ENCODE data around the gene MICAL1.

The MICAL1 gene

GRCh38 chr6:109436041-109436440, 19.5 kb downstream of the MICAL1 start:
- DNase-seq (ENCODE audit: low read depth, low spot score) = no peak

DNA sequence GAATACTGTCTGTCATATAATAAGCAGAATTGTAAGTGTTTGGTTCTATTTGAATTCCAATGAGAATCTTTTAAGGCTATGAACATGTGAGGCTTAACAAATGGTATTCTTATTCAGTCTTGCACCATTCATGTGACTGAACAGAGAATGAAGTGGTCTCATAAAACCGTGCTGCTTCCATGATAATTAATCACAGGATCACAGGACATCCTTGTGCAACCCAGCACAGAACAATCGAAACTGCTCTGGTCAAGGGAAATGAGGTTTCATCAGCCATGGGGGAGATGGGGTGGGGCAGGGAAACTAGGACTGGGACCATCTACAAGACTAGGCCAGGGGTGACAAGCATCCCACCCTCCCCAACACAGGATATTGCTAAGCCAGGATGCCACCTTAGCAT, 21.1 kb downstream of the MICAL1 start:
- no peak for DNase-seq (ENCODE audit: low read depth, low spot score)

DNA sequence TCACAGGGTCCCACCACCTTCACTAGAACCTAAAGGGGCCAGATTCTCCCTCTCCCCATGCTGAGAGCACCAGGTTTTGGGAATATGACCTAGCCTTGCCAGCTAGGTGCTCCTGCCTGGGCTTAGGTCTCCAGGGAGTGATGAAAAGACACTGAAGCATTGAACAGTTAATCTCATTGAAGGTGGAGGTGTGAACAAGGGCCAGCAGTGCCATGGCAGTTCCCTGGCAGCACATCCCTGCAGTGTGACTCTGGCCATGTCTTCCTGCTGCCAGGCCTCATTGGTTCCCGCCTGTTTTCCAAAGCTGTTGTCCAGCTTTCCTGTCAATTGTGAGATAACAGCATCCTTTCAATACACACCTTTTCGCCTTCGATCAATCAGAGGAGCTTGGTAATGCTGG, 26.1 kb downstream of the MICAL1 start:
- DNase-seq (ENCODE audit: low read depth, low spot score) = no peak

GRCh38 chr6:109428889-109429477, 26.6 kb downstream of the MICAL1 start:
- DNase-seq (ENCODE audit: low read depth, low spot score) = no peak

DNA sequence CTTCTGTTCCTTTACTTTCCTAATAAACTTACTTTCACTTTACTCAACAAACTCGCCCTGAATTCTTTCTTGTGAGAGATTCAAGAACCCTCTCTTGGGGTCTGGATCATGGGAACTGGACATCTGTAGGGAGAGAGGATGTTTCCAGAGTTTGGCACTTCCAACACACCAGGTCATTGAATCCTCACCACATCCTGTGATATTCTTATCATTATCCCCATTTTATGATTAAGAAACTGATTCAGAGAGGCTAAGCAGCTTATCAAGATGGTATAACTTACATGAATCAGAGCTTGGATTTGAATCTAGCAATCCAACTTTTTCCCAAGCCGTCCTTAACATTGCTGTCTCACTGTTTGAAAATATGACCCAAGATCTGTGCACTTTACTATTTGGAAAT, 30.6 kb downstream of the MICAL1 start:
- DNase-seq (ENCODE audit: low read depth, low spot score) = no peak

DNA sequence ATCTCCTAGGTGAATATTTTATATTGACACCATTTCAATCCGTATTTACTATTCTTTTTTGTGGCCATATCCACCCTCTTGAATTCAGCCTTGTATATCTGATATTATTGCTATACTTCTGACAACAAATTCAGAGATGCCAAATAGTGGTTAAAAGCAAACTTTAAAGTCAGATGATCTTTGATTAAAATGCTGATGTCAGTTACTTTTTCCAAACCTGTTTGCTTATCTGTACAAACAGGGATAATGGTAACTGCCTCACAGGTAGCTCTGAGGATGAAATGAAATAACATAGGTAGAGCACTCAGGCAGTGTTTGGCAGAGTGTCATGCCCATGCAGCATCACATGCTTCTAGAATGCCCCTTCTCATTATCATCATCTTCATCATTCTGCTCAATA, 34.4 kb downstream of the MICAL1 start:
- DNase-seq (ENCODE audit: low read depth, low spot score) = no peak

DNA sequence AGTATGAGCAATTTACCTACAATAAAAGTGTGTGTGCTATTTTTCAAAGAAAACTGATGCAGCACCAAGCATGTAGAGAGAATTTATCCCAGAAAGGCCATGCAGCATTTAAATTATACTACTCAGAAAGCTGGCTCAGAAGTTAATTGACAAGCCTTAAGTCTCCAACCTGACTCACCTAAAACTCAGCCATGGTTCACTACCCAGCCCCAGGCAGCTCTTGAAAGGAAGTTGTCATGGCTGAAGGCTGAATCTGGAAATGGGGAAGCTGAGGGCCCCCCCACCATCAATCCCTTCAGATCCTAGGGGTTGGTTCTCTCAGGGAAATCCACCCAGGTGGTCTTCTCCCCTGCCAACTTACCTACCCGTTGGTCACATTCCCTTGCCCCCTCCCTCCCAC, 34.8 kb downstream of the MICAL1 start:
- DNase-seq (ENCODE audit: low read depth, low spot score) = no peak

DNA sequence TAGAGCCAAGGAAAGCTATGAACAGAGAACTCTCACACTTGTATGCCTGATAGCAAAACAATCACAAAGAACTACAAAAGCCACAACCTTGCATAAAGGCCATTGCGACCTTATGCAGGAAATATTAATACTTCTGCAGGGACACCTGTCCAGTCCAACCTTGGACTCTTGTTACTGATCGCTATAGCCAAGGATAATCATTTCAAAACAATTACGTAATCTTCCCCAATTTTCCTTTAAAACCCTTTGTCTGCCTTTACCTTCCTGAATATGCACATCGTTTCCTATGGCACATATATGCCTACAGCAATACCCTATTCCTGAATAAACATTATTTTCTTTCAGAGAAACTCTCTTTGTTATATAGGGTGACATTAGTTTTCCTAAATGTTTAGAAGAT, 37.9 kb downstream of the MICAL1 start:
- no peak for DNase-seq (ENCODE audit: low read depth, low spot score)

DNA sequence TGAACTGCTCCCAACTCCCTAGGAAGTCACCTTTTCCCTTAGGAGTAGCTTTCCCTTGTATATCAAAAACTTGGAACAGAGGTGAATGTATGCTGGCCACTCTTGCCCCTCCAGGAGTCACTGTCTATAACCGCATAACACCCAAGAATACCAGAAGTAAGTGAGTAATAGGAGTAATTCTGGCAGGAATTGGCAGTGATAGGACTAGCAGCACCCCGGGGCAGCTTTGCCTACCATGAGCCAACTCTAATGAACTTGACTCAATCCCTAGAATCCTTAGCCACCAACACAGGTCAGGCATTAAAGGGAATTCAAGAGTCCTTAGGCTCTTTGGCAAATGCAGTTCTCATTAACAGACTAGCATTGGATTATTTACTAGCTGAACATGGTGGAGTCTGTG, 44.5 kb downstream of the MICAL1 start:
- DNase-seq (ENCODE audit: low read depth, low spot score) = no peak

DNA sequence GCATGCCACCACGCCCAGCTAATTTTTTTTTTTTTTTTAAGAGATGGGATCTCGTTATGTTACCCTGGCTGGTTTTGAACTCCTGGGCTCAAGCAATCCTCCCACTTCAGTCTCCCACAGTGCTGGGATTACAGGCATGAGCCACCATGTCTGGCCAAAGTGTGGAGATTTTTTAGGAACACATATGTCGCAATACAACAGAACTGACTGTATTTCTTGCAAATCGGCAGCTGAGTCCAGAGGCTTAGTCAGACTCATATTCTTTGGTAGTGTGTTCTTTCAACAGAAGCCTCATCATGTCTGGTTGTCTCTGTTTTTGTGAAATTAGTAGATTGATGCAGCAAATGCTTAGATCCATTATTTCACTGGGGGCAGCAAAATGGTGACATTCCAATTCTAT, 49.4 kb downstream of the MICAL1 start:
- no peak for DNase-seq (ENCODE audit: low read depth, low spot score)

DNA sequence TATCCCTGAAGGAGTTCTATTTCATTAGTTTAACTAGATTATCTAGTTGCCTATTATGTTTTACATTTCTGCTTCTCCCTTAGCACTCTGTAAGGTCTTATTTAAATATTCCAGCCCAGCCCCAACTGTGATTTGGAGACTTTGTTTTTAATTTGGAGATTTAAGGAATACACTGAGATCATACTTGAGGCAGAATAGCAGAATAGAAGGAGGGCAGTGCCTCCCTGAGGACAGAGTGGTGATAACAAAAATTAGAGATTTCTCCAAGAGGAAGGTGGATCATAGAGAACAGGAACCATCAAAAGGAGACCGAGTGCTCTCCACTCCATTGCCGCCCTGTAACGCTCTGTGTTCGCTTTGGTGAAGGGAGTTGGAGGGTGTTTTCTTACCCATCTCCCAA, 58.6 kb downstream of the MICAL1 start:
- DNase-seq (ENCODE audit: low read depth, low spot score) = no peak

GRCh38 chr6:109396046-109396718, 59.4 kb downstream of the MICAL1 start:
- no peak for DNase-seq (ENCODE audit: low read depth, low spot score)
